Neuronal stem cell (in vitro differentiated cells): ENCODE data around the gene PFDN6.
"Not testable (repeated sequence)": the region's sequence is repeated elsewhere in the genome, so short reads cannot be mapped to it uniquely, and the experiment has no call there.

ENCODE experiments used
- DNase-seq: peaks from one replicate; pipeline ENCODE4 v3.0.0-alpha.2; 2013; ENCODE audit warnings: low spot score
- H2AFZ ChIP-seq: one replicate; pipeline ENCODE4 v1.6.1; 2013; ENCODE audit warnings: mild to moderate bottlenecking, low read length, inconsistent platforms
- H2AK5ac ChIP-seq: 2 replicates; pipeline ENCODE4 v1.6.1; 2013; ENCODE audit warnings: low read depth, mild to moderate bottlenecking, inconsistent platforms, low read length, moderate library complexity, mixed read lengths
- H2BK120ac ChIP-seq: 2 replicates; pipeline ENCODE4 v1.6.1; 2013; ENCODE audit warnings: low read depth, mild to moderate bottlenecking, inconsistent platforms, low read length, moderate library complexity, mixed read lengths
- H2BK12ac ChIP-seq: one replicate; pipeline ENCODE4 v1.6.1; 2013; ENCODE audit warnings: low read length, inconsistent platforms
- H2BK15ac ChIP-seq: 2 replicates; pipeline ENCODE4 v1.6.1; 2013; ENCODE audit warnings: mild to moderate bottlenecking, low read length, inconsistent platforms, mixed read lengths
- H2BK5ac ChIP-seq: one replicate; pipeline ENCODE4 v1.6.1; 2013; ENCODE audit warnings: inconsistent platforms, mild to moderate bottlenecking, low read length, moderate library complexity
- H3K14ac ChIP-seq: one replicate; pipeline ENCODE4 v1.6.1; 2013; ENCODE audit warnings: low read length, inconsistent platforms
- H3K18ac ChIP-seq: 2 replicates; pipeline ENCODE4 v1.6.1; 2013; ENCODE audit warnings: low read length, inconsistent platforms
- H3K23ac ChIP-seq: 2 replicates; pipeline ENCODE4 v1.6.1; 2013; ENCODE audit warnings: low read depth, mild to moderate bottlenecking, mixed read lengths, low read length, inconsistent platforms; ENCODE audit not compliant: poor library complexity
- H3K27ac ChIP-seq: replicated peaks from 3 replicates; pipeline ENCODE4 v1.5.1; 2013; ENCODE audit warnings: low read length, inconsistent platforms
- H3K27me3 ChIP-seq, 3 experiments: 2 replicates each; pipeline ENCODE4 v1.6.1; 2013; ENCODE audit warnings: low read length in 3 of 3, mild to moderate bottlenecking in 2 of 3, inconsistent platforms in 1 of 3, low read depth in 1 of 3, mixed read lengths in 1 of 3, moderate library complexity in 1 of 3; ENCODE audit not compliant: control insufficient read depth in 3 of 3, insufficient read depth in 3 of 3
- H3K36me3 ChIP-seq, 2 donors: replicated peaks in 1 of 2; 2 replicates each; pipeline ENCODE4 v1.6.1; 2013; ENCODE audit warnings: low read length in 2 of 2; ENCODE audit not compliant: control insufficient read depth in 2 of 2, insufficient read depth in 2 of 2
- H3K4ac ChIP-seq: 2 replicates; pipeline ENCODE4 v1.6.1; 2013; ENCODE audit warnings: inconsistent platforms, mild to moderate bottlenecking, low read length, moderate library complexity
- H3K4me1 ChIP-seq, 2 donors: 1 replicate in 1 of 2; 2 replicates in 1 of 2; pipeline ENCODE4 v1.6.1; 2013; ENCODE audit warnings: low read length in 2 of 2, low read depth in 1 of 2; ENCODE audit not compliant: control insufficient read depth in 2 of 2, insufficient read depth in 1 of 2
- H3K4me2 ChIP-seq: one replicate; pipeline ENCODE4 v1.6.1; 2013; ENCODE audit warnings: mild to moderate bottlenecking, low read length, inconsistent platforms; ENCODE audit not compliant: insufficient read depth, poor library complexity, severe bottlenecking
- H3K4me3 ChIP-seq, 2 donors: 2 replicates each; pipeline ENCODE4 v1.5.1; 2013; ENCODE audit warnings: low read length in 2 of 2, mild to moderate bottlenecking in 2 of 2, inconsistent platforms in 1 of 2, moderate library complexity in 1 of 2
- H3K79me1 ChIP-seq: one replicate; pipeline ENCODE4 v1.6.1; 2013; ENCODE audit warnings: low read depth, mild to moderate bottlenecking, inconsistent platforms, low read length, moderate library complexity
- H3K9ac ChIP-seq: one replicate; pipeline ENCODE4 v1.6.1; 2013; ENCODE audit warnings: mild to moderate bottlenecking, low read depth, low read length, inconsistent platforms; ENCODE audit not compliant: poor library complexity
- H3K9me3 ChIP-seq, 2 donors: replicated peaks in 1 of 2; 2 replicates each; pipeline versions ENCODE3 to v1.6.1; 2013; ENCODE audit warnings: low read length in 2 of 2, mild to moderate bottlenecking in 2 of 2, inconsistent platforms in 1 of 2, low read depth in 1 of 2, mixed read lengths in 1 of 2, moderate library complexity in 1 of 2; ENCODE audit not compliant: control insufficient read depth in 2 of 2, insufficient read depth in 1 of 2
- H4K8ac ChIP-seq: one replicate; pipeline ENCODE4 v1.6.1; 2013; ENCODE audit warnings: low read depth, mild to moderate bottlenecking, inconsistent platforms, low read length, moderate library complexity
- H4K91ac ChIP-seq: one replicate; pipeline ENCODE4 v1.6.1; 2013; ENCODE audit warnings: low read length, low read depth, mild to moderate bottlenecking, inconsistent platforms; ENCODE audit not compliant: poor library complexity
- WGBS, 2 donors: extraction: QIAGEN DNeasy Blood & Tissue Kit; methylation state at CpG; one replicate each; pipeline ENCODE4 v1.1.7; 2013; ENCODE audit warnings: missing lambda C conversion rate in 2 of 2, mixed read lengths in 1 of 2; ENCODE audit not compliant: insufficient read length in 2 of 2, insufficient replicate concordance in 1 of 2; ENCODE audit errors: extremely low coverage in 2 of 2; 5-methylcytosine and 5-hydroxymethylcytosine counted together

Gene PFDN6

DNA sequence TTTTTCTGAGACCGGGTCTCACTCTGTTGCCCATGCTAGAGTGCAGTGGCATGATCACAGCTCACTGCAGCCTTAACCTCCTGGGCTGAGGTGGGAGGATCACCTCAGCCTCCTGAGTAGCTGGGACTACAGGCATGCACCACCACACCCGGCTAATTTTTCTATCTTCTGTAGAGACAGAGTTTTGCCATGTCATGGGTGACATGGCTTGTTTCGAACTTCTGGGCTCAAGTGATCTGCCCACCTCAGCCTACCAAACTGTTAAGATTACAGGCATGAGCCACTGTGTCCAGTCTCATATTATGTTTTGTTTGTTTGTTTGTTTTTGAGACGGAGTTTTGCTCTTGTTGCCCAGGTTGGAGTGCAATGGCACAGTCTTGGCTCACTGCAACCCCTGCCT, 4.2 kb upstream of the PFDN6 start:
- not testable (repeated sequence) for H4K8ac ChIP-seq, H3K4me1 ChIP-seq, H2BK12ac ChIP-seq, H3K4me3 ChIP-seq, H3K4me2 ChIP-seq, H3K27me3 ChIP-seq, H3K23ac ChIP-seq, H3K27ac ChIP-seq, H4K91ac ChIP-seq, DNase-seq, H2AFZ ChIP-seq, H3K9me3 ChIP-seq, H3K9ac ChIP-seq, H2BK120ac ChIP-seq, H3K79me1 ChIP-seq, H2BK5ac ChIP-seq, H3K18ac ChIP-seq, H3K4ac ChIP-seq, H2BK15ac ChIP-seq, H2AK5ac ChIP-seq, H3K14ac ChIP-seq
- peaks cover 22 to 60% of the 10 kb centered on the region in 2 donors for H3K36me3 ChIP-seq
- WGBS, 2 donors, result no CpG with 5 or more reads among the region's 4 CpGs

DNA sequence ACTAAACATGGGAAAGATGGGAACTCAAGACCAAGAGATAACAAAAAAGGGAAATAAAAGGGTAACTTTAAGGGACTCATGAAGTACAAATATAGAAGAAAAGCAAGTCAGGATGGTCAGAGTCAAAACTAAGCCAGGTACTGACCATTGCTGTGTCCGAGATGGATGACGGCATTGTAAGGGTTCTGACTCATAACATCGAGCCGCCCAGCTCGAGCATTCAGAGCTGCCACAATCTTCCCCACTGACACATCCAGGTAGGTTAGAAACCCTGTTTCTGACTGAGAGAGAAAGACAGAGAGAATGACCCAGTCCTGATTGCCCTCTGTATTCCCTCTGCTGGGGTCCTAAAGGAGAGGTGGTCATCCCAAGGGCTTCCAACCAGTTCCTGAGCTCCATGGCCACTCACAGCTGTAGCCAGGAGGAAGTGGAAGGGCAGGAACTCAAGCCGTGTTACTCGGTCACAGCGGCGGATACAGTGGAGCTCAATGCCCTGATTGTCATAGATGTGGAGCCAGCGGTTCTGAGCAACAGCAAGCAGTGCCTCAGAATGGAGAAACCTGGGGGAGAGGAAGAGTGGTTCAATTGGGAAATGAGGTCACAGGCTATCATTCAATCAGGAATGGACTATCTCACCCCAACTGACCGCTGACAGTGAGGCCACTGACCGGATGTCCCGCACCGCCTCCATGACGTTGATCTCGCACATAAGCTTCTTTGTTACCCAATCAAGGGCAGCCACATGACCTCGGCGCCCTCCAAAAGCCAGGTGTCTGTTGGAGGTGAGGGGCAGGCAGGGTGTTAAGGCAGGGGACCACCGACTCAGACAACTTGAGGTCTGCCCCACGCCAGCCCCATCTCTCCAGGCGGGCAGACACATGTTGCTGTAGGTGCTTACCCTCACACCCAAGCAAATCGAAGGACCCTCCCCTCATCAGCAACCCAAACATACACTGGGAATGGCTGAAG, 2.2 kb upstream of the PFDN6 start:
- H3K18ac ChIP-seq, result no peak overlapping the region
- H2BK5ac ChIP-seq, result no peak overlapping the region
- peak overlapping the region in 1 of 2 donors; percentile 83 for H3K4me3 ChIP-seq
- H2BK120ac ChIP-seq, result no peak overlapping the region
- H2BK12ac ChIP-seq, result no peak overlapping the region
- no peak overlapping the region for H2AFZ ChIP-seq
- no peak overlapping the region for H3K4me2 ChIP-seq
- H4K91ac ChIP-seq, result no peak overlapping the region
- H3K9me3 ChIP-seq, result no peaks in the 10 kb centered on the region
- peak overlapping the region; percentile 69 for H3K23ac ChIP-seq
- H3K36me3 ChIP-seq, result peaks cover 23 to 65% of the 10 kb centered on the region in 2 donors
- no peak overlapping the region for H3K9ac ChIP-seq
- no peak overlapping the region for H3K14ac ChIP-seq
- H3K79me1 ChIP-seq, result peaks cover 5% of the 10 kb centered on the region
- no CpG with 5 or more reads among the region's 22 CpGs for WGBS, 2 donors
- H3K4ac ChIP-seq, result no peak overlapping the region
- H3K4me1 ChIP-seq, result peaks cover 9 to 13% of the 10 kb centered on the region in 2 donors
- H3K27me3 ChIP-seq, result no peaks in the 10 kb centered on the region
- H2BK15ac ChIP-seq, result no peak overlapping the region
- H2AK5ac ChIP-seq, result no peak overlapping the region
- H4K8ac ChIP-seq, result no peak overlapping the region
- no peak overlapping the region for H3K27ac ChIP-seq
- no peak for DNase-seq

DNA sequence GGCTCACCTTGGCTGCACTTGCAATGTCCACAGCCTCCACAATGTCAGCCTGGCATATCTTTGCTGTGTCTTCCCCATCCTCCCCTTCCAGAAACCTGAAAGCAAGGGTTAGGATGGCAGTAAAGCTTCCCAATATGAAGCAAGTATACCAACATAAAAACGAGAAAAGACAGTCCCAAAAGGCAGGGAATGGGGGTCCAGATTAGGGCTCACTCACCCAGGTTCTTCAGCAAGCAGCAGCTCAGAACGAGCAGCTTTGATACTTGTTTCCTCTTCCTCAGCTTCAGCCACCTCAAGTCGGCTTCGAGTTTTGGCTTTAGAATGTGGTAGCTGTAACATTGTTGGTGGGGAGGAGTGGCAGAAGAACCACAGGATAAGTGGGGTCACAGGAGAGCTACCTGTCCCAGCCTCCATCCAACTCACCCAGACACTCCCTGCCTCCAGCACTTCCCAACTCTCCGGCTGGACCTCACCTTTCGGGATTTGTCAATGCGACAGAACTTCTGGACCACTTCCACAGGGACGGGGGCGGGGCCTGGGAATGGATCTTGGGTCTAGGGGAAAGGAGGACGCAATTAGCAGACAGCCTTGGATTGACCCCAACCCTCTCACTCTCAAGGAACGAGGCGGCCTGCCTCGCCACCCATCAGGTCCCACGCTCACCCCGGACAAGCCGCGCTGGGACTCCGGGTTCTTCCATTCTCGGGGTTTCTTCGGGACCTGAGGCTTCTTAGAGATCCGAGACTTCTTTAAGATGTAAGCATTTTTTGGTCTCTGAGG, 1.1 kb upstream of the PFDN6 start:
- Histone ChIP-seq H3K9ac (peak overlapping the region; percentile 75), H3K27ac (no peak overlapping the region)
- no CpG with 5 or more reads among the region's 21 CpGs for WGBS, 2 donors

More for the DNA sequence above, 1.1 kb upstream of the PFDN6 start:
- peaks cover 28 to 70% of the 10 kb centered on the region in 2 donors for H3K36me3 ChIP-seq
- H2AK5ac ChIP-seq, result peak overlapping the region; percentile 2
- no peak overlapping the region for H3K14ac ChIP-seq
- H3K9me3 ChIP-seq, result no peaks in the 10 kb centered on the region
- no peak overlapping the region for H4K91ac ChIP-seq
- no peaks in the 10 kb centered on the region for H3K27me3 ChIP-seq
- no peak overlapping the region for H3K18ac ChIP-seq
- peak overlapping the region; percentile 83 to 84 for H3K4me3 ChIP-seq
- H3K79me1 ChIP-seq, result peaks cover 5% of the 10 kb centered on the region
- peak overlapping the region; percentile 95 for H3K4me2 ChIP-seq
- H2BK5ac ChIP-seq, result no peak overlapping the region
- no peak overlapping the region for H3K23ac ChIP-seq
- no peak overlapping the region for H2BK15ac ChIP-seq
- no peak overlapping the region for H2BK12ac ChIP-seq
- H3K4ac ChIP-seq, result no peak overlapping the region
- H4K8ac ChIP-seq, result no peak overlapping the region
- DNase-seq, result no peak
- peaks cover 9 to 13% of the 10 kb centered on the region in 2 donors for H3K4me1 ChIP-seq
- peak overlapping the region; percentile 97 for H2AFZ ChIP-seq
- no peak overlapping the region for H2BK120ac ChIP-seq
